ENCODE data around the gene SOD2. TPM values are rescaled to one million over a fixed set of nuclear protein-coding genes. Genes with fewer than 3 reads are reported as not detected.
"Not testable (repeated sequence)": the region's sequence is repeated elsewhere in the genome, so short reads cannot be mapped to it uniquely, and the experiment has no call there.

SOD2 gene
- 280 TPM for total RNA-seq

DNA sequence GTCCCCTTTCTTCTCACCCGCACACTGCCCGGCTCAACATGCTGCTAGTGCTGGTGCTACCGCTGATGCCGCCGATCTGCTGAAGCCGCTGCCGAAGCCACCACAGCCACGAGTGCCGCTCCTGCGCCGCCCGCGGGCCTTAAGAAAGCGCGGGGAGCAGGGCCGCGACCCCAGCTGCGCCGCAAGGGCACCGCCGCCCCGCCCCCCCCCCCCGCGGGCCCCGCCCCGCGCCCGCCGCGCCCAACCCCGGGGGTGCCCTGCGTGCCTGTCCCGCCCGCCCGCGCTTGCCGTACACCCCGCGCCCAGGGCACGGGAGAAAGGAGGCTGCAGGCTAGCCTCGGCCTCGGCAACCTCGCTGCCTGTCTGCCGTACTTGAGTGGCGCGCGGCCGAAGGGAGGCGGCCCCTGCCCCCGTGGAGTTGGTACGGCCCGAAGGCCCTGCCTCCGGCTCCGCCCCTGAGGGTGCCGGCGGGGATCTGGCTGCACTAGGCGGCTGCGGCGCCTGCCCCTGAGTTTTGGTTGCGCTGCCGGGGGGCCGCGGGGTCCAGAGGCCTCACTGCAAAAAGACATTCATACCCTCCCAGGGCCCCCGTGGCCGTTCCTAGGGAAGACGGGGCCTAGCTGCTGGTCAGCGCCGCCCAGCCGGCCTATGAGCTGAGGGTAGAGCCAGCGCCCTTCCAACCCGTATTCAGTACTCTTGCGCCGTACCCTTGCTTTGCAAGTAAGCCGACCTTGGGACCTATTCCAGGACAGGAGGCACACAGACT, at the start of gene SOD2:
SOD2 (minus strand) TSS at position 114 of the 766 bp plus-strand sequence; CDS start at position 40, 74 bp downstream.
- ATAC-seq: peak; percentile 84

DNA sequence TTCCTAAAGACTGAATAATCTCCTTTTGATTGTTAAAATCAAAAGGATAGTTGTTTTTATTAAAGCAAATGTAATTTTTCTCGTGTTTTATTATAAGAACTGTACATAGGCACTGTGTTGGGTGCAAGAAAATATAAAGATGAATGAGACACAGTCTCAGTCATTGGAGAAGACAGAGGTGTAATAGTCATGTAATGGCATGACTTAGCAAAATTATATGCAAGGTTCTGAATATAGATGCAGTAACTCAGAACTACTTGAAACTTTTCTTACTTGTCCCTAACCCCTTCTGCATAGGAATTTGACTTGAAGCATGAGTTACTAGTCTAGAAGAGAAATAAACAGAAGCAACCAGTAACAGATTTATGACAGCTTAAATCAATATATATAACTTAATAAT, 49.1 kb upstream of the SOD2 start:
- no peak for ATAC-seq

DNA sequence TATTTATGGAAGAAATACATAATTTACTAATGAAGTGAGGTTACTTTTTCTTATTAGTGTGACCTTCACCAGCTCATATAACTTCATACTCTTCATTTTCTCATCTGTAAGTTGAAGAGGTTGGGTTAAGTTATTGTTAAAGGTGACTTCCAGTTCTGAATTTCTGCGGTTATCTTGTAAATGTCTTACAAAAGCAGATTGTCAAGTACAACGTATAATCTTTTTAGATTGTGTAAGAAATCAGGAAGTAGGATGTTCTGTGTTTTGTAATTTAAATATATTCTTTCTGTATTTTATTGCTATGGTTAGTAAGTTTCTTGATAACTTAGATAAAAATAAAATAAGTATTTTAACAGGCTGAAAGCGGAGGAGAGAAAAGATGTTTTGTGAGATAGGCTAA, 46.3 kb upstream of the SOD2 start:
- no peak for ATAC-seq

DNA sequence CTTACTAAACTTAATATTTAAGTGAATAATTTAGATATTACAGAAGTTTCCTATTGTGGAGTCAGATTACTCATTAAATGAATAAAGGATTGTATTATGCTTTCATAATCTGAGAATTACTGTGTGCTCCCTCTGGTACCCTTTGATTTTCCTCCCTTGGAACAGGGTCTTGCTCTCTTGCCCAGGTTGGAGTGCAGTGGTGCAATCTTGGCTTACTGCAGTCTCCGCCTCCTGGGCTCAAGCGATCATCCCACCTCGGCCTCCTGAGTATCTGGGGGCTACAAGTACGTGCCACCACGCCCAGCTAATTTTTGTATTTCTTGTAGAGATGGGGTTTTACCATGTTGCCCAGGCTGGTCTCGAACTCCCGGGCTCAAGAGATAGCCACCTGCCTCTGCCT, 43.9 kb upstream of the SOD2 start:
- no peak for ATAC-seq

DNA sequence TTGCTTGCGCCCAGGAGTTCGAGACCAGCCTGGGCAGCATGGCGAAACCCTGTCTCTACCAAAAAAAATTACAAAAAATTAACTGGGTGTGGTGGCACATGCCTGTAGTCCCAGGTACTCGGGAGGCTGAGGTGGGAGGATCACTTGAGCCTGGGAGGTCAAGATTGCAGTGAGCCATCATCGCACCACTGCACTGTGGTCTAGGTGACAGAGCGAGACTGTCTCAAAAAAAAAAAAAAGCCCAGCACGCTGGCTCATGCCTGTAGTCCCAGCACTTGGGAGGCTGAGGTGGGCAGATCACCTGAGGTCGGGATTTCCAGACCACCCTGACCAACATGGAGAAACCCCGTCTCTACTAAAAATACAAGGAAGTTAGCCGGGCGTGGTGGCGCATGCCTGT, 40.4 kb upstream of the SOD2 start:
- ATAC-seq: not testable (repeated sequence)

DNA sequence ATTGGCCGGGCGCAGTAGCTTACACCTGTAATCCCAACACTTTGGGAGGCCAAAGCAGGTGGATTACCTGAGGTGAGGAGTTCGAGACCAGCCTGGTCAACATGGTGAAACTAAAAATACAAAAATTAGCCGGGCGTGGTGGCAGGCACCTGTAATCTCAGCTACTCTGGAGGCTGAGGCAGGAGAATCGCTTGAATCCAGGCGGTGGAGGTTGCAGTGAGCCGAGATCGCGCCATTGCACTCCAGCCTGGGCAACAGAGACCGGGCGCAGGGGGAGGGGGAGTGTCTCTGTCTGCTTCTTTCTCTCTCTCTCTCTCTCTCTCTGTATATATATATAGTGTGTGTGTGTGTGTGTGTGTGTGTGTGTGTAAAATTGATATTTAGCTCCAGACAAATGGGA, 39.5 kb upstream of the SOD2 start:
- ATAC-seq: not testable (repeated sequence)

DNA sequence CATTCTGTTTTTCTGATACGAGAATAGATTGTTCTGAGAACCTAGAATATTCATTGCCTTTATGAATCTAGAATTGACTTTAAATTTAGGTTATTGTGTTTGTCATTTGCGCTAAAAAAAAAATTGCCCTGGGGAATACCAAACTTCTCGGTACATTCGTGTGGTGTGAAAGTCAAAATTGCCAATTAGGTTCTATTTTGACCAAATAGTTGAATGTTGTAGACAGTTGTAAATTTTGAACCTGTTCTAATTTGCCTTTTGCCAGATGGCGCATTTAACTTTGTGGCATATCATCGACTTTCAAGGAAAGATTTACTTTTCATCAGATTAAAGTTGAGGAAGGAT, 37.3 kb upstream of the SOD2 start:
- ATAC-seq: no peak

DNA sequence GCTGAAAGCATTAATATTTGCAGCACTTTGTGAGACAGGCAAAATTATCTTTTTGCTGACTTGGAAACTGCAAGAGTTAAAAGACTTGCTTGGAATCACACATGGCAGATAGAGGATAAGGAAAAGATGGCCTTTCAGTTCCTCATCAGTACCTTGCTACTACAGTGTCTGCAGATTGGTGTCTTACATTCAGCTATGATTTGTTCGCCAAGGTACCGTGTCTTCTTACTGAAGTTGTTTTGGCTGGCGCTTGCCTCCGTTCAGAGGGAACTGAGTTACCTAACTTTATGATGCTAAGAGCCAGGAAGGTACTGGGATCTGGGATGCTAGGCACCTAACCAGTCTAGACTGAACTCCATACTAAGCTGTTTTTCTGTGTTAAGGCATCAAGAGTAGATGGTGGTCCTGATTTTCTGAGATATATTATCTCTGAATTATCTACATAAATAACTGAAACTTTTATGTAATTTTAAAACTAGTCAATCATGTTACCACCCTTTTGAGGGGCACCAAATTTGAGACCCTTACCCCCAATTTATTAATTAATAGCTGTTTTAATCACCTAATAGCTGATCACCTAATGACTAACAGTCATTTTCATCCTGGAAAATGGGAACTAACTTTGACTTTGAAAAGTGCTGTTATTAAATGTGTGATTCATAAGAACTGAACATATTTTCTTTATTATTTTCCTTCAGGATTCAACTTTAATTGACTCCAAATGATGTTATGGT, 36.7 kb upstream of the SOD2 start:
- no peak for ATAC-seq

DNA sequence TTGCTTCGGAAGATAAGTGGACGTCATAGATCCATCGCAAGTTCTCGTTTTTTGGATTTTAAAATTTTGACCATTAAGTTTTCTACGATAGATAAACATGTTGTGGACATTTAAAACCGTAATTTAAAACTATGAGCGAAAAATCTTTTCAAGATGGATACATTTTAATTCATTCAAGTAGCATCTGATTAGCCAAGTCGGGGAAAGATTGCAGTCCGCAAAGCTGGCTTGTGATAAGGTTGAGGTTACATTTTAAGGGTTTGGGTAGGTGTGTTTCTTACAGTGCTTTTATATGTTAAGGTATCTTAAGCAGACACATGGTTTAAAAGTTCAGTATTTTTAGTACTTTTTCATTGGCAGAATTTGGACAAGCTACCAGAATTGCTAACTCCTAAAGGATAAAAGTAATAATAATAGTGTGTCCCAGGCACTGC, 35.5 kb upstream of the SOD2 start:
- ATAC-seq: no peak

DNA sequence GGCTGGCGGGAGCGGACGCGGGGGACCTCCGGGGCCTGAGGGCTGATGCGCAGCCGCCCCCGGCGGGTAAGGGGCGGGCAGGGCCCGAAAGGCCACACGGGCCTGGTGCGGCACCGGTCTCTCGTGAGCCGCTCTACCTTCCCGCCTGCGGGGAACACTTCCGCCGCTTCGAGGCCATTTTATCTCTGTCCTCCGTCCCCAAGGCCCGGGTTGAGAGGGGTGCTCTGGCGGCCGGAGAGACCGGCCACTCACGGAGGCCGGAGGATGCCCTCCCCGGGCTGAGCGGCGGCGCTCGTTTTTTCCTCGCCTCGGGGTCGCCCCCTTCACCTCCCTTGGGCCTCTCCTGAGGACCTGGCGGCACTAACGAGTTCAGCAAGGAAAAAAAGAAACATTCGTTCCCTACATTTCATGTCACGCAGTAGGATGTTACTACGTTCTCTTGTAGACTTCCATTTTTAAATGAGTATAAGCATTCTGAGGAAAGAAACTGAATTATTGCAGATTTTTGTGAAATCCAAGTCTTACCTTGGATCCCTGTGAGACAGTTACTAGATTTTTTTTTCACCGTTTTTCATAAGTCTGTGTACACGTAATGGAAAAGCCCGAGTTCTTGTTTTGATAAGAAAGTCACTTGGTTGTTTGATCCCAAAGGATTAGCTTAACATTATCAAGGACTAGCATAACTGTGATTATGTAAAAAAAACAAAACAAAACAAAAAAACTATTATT, 34.8 kb upstream of the SOD2 start:
- ATAC-seq: peak; percentile 30

DNA sequence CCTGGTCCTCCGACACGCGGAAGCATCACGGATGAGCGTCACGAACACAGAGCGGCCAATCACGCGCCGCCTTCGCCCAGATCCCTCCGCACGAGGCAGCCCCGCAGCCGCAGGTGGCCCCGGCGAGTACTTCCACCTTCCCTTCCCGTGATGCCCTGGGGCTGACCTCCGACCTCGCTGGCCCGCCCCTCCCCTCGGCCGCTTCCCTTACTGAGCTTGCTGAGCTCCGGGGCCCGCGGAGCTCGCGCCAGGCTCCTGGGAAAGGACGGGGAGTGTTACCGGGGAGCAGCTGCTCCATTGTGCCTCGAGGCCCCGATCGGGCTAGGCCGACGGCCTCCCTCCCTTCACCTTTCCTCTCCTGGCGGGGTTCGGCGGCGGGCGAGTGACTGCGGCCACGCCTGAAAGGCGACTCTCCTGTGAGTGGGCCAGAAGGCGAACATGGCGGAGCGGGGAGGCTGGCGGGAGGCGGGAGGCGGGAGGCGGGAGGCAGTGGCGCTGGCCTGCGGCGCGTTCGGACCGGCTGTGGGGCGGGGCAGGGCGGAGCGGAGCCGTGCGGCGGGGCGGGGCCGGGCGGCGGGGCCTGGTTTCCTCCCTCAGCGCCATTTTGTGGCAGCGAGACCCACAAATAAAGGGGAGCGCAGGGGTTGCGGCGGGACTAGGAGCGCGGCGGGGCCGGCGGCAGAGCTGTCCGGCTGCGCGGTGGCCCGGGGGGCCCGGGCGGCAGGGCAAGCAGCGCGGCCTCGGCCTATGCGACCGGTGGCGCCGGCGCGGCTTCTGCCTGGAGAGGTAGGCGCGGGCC, 34.1 kb upstream of the SOD2 start, which contains the start of gene WTAP:
WTAP (plus strand) TSS at position 589 of the 799 bp plus-strand sequence. CDS start 8,760 bp downstream, outside the sequence.
- ATAC-seq: peak; percentile 97

DNA sequence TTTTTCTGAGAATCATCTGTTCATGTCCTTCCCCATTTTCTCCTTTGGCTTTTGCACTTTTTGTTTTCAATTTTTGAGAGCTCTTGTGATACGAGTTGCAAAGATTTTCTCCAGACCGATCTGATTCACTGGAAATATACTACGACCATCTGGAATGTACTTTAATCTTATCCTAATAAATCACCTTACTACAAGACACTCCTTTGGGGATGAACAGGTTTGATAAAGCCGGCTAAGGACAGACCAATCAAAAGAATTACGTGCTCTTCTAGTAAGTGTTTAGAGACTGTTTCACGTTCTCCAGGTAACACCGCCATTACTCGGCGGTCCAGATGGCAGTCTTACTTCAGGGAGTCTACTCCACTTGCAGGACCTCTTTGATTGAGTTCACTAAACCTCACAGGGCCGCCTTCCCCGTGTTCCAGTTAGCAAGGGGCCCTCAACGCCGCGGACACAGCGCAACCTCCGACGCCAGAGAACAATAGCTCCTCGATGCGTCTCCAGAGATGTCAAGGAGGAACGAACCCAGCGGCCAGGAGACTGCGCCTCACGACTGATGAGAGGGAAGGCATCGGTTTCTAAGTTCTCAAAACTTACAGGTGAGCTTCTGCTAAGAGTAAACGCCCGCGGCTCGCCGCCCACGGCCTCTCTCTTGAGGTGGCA, 33.3 kb upstream of the SOD2 start:
- ATAC-seq: no peak

DNA sequence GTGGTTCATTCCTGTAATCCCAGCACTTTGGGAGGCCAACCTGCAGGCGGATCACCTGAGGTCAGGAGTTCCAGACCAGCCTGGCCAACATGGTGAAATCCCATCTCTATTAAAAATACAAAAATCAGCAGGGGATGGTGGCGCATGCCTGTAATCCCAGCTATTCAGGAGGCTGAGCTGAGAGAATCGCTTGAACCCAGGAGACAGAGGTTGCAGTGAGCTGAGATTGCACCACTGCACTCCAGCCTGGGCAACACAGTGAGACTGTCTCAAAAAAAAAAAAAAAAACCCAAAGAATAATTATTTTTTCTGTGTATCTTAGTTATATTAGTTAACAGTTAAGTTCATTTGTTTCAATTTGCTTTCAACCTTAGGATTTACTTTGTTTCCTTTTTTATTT, 32.2 kb upstream of the SOD2 start:
- ATAC-seq: not testable (repeated sequence)

DNA sequence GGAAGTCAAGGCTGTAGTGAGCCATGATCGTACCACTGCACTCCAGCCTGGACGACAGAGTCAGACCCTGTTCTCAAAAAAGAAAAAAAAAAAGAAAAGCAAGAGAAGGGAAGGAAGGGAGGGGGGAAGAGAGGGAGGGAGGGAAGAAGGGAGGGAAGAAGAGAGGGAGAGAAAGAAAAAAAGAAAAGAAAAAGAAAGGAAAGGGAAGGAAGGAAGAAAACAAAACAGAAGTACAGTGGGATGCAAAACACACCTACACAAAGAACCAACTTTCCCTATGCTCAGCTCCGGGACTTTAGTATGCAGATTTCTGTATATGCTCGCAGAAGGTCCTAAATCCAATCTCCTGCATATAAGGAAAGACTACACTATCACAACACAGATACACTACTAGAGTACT, 31.7 kb upstream of the SOD2 start:
- no peak for ATAC-seq

DNA sequence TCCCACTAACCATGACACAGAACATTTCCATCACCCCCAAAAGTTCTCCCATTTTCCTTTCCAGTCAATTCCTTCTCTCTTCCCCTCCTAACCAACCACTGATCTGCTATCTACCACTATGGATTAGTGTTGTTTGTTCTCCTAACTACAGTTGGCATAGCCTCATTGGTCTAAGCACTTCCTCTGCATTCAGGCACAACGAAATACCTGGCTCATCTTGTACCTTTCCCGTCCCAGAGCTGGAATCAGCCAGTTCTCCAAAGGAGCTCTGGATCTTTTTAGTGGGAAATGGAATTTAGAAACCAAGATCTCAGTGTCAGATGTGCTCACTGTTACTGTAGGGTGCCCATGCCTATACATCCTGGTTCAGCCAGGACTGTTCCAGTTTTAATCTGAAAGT, 30.2 kb upstream of the SOD2 start:
- no peak for ATAC-seq

DNA sequence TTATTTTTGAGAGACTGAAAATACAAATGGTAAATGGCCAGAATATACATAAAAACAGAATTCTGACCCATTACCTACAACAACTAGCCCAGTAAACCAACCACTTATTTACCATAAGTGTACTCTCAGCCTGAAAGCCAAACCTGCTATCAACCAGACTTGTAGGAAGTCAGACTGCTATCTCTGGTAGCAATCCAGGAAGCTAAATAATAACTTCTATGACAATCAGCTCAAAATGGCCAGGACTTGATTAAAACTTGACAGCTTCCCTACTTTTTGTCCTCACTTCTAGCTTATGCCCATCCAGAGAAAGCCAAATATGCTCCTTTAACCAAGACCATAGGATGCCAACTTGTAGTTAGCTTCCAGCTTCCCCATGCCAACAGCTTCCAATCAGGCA, 29.6 kb upstream of the SOD2 start:
- no peak for ATAC-seq

DNA sequence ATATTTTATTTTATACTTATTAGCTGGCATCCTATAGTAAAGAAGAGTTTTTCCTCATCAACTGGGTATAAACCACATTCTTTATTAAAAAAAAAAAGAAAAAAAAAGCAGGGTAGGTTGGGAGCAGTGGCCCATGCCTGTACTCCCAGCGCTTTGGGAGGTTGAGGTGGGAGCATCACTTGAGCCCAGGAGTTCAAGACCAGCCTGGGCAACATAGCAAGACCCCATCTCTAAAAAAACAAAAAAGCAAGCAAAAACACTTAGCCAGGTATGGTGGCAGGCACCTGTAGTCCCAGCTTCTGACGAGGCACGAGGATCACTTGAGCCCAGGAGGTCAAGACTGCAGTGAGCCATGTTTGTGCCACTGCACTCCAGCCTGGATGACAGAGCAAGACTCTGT, 28.9 kb upstream of the SOD2 start:
- ATAC-seq: not testable (repeated sequence)

DNA sequence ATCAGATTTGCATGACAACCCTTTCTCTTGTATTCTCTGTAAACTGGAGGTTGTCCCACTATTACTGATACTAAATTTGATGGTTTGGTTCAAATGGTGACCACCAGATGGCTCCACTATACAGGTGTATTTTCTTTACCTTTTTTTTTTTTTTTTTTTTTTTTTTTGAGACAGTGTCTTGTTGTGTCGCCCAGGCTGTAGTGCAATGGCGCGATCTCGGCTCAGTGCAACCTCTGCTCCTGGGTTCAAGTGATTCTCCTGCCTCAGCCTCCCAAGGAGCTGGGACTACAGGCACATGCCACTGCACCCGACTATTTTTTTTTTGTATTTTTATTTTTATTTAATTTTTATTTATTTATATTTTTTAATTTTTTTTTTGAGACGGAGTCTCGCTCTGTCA, 27.7 kb upstream of the SOD2 start:
- ATAC-seq: no peak

DNA sequence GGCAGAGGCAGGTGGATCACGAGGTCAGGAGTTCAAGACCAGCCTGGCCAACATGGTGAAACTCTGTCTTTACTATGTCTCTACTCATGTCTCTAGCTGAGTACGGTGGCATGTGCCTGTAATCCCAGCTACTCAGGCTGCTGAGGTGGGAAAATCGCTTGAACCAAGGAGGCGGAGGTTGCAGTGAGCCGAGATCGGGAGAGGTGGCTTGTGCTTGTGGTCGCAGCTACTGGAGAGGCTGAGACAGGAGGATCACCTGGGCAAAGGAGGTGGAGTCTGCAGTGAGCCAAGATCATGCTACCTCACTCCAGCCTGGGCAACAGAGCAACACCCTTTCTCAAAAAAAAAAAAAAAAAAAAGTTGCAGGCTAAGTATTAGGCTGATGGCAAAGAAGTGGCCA, 26.2 kb upstream of the SOD2 start:
- no peak for ATAC-seq

DNA sequence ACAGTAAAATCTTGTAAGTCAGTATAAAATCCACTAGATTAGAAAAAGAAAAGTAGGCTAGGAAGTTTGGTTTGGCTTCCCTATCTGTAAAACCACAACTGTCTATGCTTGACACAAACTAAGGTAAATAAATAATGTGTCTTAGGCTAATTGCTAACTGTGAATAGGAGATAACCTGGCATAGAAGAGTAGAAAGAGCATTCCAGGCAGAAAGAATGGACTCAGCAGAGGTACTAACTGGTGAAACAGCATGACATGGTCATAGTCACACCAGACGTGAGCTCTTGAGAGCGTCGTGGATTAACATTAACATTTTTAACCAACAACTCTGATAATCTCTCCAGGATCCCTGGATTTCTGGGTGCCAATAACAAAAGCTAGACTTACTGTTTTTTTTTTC, 25.6 kb upstream of the SOD2 start:
- peak; percentile 29 for ATAC-seq

DNA sequence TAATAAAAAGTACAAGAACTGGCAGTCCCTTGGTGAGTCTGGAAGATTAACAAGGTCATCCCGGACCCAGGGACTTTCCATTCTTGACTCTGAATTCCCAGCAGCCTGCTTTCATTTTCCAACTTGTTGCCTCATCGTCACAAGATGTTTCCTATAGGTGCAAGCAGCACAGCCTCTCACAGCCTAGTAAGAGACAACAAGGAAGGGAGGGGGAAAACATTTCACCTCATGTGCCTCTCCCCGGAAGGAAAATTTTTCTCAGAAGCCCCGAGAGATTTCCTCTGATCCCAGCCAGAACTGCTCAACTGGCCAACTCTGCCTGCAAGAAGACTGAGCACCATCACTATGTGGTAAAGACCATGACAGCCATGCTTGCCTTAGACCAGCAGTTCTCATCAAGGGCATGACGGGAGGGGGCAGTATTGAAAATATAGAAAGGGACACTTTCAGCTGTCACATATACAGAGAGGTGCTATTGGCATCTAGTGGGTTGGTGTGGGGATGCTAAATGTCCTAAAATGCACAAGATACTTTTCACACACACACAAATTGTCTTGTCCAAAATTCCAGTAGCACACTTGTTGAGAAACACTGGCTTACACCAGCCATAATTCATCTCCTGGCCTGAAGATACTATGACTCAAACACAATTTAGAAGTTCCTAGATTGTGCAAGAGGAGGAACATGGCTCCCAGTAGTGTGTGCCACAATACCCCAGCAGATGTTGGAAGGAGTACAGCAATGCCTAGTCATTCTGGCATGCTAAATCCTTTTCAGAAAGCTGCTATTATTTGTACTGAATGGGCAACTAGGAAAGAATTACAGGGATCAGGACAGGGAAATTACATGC, 23.4 kb upstream of the SOD2 start:
- peak; percentile 98 for ATAC-seq
